Measurements from ENCODE around the gene TMEM151B. TPM values are rescaled to one million over a fixed set of nuclear protein-coding genes. Genes with fewer than 3 reads are reported as not detected.
"Not testable (repeated sequence)": the region's sequence is repeated elsewhere in the genome, so short reads cannot be mapped to it uniquely, and the experiment has no call there.

The TMEM151B gene
- total RNA-seq, 1 experiment from 2014 or later: not detected

DNA sequence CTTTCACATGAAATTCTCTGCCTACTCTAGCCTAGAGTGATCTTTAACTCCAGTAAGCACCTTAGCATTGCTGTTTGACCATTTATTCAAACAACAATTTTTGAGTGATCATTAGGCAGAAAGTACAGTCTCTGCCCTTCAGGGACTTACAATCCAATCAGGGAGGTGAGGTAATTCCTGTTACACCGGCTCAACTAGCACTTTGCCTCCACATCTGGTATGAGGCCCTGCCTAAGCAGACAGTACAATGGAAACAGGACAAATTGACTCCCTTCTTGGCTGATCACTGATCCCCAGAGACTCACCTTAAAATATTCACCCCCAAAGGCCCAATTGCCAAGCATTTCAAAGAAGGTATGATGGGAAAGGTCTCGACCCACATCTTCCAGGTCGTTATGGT is 41.5 kb downstream of the TMEM151B start:
- Mint-ChIP-seq H3K4me1 (ENCODE audit: low read depth, unreplicated experiment) (no peaks in the 10 kb centered on the region), H3K9me3 (ENCODE audit: unreplicated experiment) (no peaks in the 10 kb centered on the region), H3K27ac (ENCODE audit: unreplicated experiment) (peak overlapping the region; percentile 94), H3K4me3 (ENCODE audit: unreplicated experiment) (peak overlapping the region; percentile 98), H3K27me3 (ENCODE audit: insufficient read depth, unreplicated experiment) (peaks cover 3% of the 10 kb centered on the region), H3K36me3 (ENCODE audit: insufficient read depth, unreplicated experiment) (peaks cover 22% of the 10 kb centered on the region)
- Histone ChIP-seq H3K4me1 (no peaks in the 10 kb centered on the region), H3K36me3 (ENCODE audit: control insufficient read depth, insufficient read depth, low read length) (no peaks in the 10 kb centered on the region; the same call in 1 of the 2 replicates), H3K4me3 (ENCODE audit: low read depth, low read length) (no peak overlapping the region), H3K9me3 (no peaks in the 10 kb centered on the region), H3K27me3 (replicated peaks; ENCODE audit: control insufficient read depth, insufficient read depth, low read length) (no peaks in the 10 kb centered on the region)
- POLR2A ChIA-PET: interaction anchor here (1.3 kb wide), 1 partner anchor 17 kb away, joined by 3 read pairs; no protein-coding TSS in a partner anchor
- no peak for DNase-seq
- TF ChIP-seq, protein P1, sequence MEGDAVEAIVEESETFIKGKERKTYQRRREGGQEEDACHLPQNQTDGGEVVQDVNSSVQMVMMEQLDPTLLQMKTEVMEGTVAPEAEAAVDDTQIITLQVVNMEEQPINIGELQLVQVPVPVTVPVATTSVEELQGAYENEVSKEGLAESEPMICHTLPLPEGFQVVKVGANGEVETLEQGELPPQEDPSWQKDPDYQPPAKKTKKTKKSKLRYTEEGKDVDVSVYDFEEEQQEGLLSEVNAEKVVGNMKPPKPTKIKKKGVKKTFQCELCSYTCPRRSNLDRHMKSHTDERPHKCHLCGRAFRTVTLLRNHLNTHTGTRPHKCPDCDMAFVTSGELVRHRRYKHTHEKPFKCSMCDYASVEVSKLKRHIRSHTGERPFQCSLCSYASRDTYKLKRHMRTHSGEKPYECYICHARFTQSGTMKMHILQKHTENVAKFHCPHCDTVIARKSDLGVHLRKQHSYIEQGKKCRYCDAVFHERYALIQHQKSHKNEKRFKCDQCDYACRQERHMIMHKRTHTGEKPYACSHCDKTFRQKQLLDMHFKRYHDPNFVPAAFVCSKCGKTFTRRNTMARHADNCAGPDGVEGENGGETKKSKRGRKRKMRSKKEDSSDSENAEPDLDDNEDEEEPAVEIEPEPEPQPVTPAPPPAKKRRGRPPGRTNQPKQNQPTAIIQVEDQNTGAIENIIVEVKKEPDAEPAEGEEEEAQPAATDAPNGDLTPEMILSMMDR (IDR thresholded peaks at IDR 0.05; ENCODE audit: insufficient read depth in 1 of 2, low read depth in 1 of 2, low read length in 1 of 2, severe bottlenecking in 1 of 2, unreplicated experiment in 1 of 2): no peak
- intact Hi-C loops (cut with micrococcal nuclease; ENCODE audit: unreplicated experiment): no loop called here
- CTCF ChIA-PET: interaction anchor here (1.2 to 3.1 kb wide), 4 partner anchors 14 to 55 kb away, joined by 4 to 16 read pairs (median 10); partner anchors contain the start of gene TMEM151B
- BruUV-seq (replicated peaks): no TSS peak

DNA sequence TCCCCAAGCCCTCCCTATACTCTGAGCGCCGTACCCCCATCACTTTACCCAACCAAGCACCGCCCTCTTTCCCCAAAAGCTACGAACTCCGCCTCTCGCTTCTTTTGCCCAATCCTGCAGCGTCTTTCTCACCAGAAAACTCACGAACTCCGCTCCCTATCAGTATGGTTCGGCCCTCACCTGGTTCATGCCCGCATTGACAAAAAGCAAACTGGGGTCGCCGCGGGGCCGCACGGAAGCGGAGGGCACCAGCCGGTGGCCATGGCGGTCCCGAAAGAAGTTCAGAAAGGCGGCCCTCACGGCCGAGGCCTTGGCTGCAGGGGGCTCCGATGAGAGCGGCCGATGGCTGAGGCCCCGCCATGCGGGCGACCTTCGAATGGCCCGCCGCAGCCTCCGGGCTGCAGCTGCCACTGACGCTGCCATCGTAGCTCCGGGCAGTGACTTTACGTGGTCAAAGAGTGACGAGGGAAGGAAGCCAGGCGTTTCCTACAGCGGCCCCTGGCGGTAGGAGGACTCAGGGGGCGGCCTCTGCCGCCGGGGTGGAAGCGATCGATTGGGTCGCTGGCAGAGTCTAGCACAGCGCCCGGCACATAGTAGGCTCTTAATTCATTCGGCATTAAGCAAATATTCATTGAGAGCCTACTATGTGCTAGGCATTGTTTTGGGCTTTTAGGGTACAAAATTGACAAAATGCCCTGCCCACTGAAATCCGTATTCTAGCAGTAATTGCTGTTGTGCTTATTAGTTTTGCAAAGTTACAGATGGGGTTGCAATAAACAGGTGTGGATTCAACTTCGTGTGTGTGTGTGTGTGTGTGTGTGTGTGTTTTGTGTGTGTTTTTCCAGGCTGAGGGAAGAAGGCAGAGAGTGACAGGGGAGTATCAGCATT is 42.9 kb downstream of the TMEM151B start, which contains the start of gene AARS2:
Gene AARS2 (minus strand): TSS at position 447 of the 888 bp plus-strand sequence. CDS start 24 bp downstream, at position 423.
- no peaks in the 10 kb centered on the region for H3K27me3 ChIP-seq (replicated peaks; ENCODE audit: control insufficient read depth, insufficient read depth, low read length)
- Mint-ChIP-seq H3K27me3 (ENCODE audit: insufficient read depth, unreplicated experiment) (peaks cover 6% of the 10 kb centered on the region), H3K36me3 (ENCODE audit: insufficient read depth, unreplicated experiment) (peaks cover 22% of the 10 kb centered on the region), H3K4me1 (ENCODE audit: low read depth, unreplicated experiment) (no peaks in the 10 kb centered on the region), H3K4me3 (ENCODE audit: unreplicated experiment) (peak within 1 kb of the TSS; percentile 98), H3K27ac (ENCODE audit: unreplicated experiment) (peak within 1 kb of the TSS; percentile 94), H3K9me3 (ENCODE audit: unreplicated experiment) (no peaks in the 10 kb centered on the region)
- no TSS peak for BruUV-seq (replicated peaks)
- H3K4me3 ChIP-seq (ENCODE audit: low read depth, low read length): peak within 1 kb of the TSS; percentile 62
- intact Hi-C loops (cut with micrococcal nuclease; ENCODE audit: unreplicated experiment): no loop called here
- H3K36me3 ChIP-seq (ENCODE audit: control insufficient read depth, insufficient read depth, low read length): no peaks in the 10 kb centered on the region; the same call in 1 of the 2 replicates
- H3K9me3 ChIP-seq: no peaks in the 10 kb centered on the region
- TF ChIP-seq, protein P1 (IDR thresholded peaks at IDR 0.05; ENCODE audit: insufficient read depth in 1 of 2, low read depth in 1 of 2, low read length in 1 of 2, severe bottlenecking in 1 of 2, unreplicated experiment in 1 of 2): peak; percentile 90 to 98
- DNase-seq: peak; percentile 89 to 94
- CTCF ChIA-PET: interaction anchor here (0.6 to 3.1 kb wide), 9 partner anchors 15 to 57 kb away, joined by 3 to 16 read pairs (median 4); partner anchors contain the start of gene TMEM151B
- POLR2A ChIA-PET: interaction anchor here (1.0 to 1.3 kb wide), 2 partner anchors 18 to 74 kb away, joined by 3 read pairs; partner anchors contain the start of gene CDC5L
- H3K4me1 ChIP-seq: no peaks in the 10 kb centered on the region

DNA sequence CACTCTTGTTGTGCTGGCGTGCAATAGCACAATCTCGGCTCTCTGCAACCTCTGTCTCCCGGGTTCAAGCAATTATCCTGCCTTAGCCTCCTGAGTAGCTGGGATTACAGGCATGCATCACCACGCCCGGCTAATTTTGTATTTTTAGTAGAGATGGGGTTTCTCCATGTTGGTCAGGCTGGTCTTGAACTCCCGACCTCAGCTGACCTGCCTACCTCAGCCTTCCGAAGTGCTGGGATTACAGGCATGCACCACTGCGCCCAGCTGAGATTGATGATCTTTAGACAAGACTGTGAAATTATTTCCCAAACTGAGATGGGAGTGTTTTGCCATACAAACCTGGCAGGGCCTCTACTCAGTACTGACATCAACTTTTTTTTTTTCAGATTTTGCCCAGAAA is 44.4 kb downstream of the TMEM151B start:
- H3K9me3 Mint-ChIP-seq (ENCODE audit: unreplicated experiment); intact Hi-C loops (cut with micrococcal nuclease; ENCODE audit: unreplicated experiment); H3K27me3 ChIP-seq (replicated peaks; ENCODE audit: control insufficient read depth, insufficient read depth, low read length); DNase-seq; H3K27ac Mint-ChIP-seq (ENCODE audit: unreplicated experiment); H3K4me3 Mint-ChIP-seq (ENCODE audit: unreplicated experiment); H3K4me3 ChIP-seq (ENCODE audit: low read depth, low read length); H3K36me3 ChIP-seq (ENCODE audit: control insufficient read depth, insufficient read depth, low read length); POLR2A ChIA-PET; H3K9me3 ChIP-seq; H3K4me1 ChIP-seq; H3K4me1 Mint-ChIP-seq (ENCODE audit: low read depth, unreplicated experiment); BruUV-seq (replicated peaks): not testable (repeated sequence)
- H3K27me3 Mint-ChIP-seq (ENCODE audit: insufficient read depth, unreplicated experiment): peaks cover 16% of the 10 kb centered on the region
- CTCF ChIA-PET: interaction anchor here (3.1 kb wide), 1 partner anchor 46 kb away, joined by 16 read pairs; no protein-coding TSS in a partner anchor
- peaks cover 15% of the 10 kb centered on the region for H3K36me3 Mint-ChIP-seq (ENCODE audit: insufficient read depth, unreplicated experiment)
